Epidermal melanocyte (primary cell): ENCODE data around the gene EZH2.

ENCODE experiments used
- DNase-seq: peaks from one replicate; pipeline ENCODE4 v3.0.0; 2011; ENCODE audit warnings: low spot score; ENCODE audit not compliant: insufficient read length

The EZH2 gene

DNA sequence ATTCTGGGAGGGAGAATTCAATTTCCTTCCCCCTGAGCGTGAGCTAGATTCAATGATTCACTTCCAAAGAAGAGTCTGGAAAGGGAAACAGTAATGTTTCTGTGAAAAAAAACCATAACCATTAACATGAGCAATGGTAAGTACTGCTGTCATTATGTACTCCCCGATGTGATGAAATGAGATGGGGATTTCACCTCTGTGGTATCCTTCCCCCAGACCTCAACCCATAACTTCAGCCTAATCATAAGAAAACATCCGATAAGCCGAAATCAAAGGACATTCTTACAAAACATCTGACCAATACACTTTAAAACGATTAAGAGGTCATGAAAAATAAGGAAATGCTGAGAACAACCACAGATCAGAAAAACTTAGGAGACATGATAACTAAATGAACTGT, 27.2 kb downstream of the EZH2 start:
- no peak for DNase-seq

DNA sequence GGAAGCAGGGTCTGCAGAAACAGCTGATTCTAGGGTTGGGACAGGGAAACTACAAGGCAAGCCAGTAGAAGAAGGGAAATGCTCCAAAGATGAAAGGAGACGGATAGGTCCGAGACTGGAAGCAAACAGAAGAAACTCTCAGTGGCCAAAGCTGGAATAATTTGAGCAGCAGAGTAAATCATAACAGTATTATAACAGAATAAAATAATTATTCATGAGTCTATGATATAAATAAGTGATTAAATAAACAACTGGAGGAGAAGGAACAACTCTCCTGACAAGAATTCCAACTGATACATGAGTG, 27.6 kb downstream of the EZH2 start:
- no peak for DNase-seq

DNA sequence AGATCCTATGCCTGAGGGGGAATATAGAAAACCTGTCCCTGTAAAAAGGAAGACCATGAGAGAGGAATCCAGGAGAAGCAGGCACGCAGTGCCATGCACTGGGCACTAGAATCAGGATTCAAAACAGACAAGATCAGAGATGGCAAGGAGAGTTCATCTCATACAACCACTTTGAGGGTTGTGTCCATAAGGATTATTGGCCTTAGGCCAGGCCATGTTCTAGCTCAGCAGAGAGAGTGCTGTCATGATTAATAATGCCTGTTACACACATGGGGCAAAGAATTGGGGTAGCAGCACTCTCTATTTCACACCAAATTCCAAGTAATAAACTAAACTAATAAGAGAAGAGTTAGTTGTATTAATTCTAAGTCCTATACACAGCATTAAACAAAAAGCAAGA, 29.1 kb downstream of the EZH2 start:
- no peak for DNase-seq

DNA sequence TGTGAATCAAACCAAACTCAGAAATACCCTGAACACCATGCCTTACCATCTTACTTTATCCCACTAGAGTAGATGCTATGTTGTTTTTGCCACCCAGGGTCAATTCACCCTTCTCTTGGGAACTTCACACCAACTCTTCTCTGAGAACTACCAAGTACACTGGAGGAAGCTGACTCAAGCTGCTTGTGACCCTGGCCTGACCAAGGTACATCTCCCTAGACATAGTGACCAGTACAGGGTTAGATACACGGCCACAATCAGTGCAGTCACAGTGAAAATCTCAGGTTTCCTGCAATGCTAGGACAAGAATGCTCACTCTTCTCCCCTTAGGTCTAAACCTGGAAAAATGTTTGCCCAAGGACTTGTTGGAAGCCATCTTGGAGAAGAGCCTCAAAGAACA, 31.8 kb downstream of the EZH2 start:
- no peak for DNase-seq

DNA sequence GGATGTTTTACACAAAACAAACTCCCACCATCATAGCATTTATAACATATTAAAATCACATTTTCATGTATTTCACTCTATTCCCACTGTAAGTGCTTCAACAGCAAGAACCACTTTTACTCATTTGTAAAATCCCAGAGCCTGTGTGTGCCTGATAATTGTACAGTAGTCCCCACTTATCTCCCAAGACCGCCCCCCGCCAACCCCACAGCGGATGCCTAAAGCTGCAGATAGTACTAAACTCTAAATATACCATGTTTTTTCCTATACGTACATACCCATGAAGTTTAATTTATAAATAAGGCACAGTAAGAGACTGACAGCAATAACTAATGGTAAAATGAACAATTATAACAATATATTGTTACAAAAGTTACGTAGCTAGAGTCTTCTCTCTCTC, 33.5 kb downstream of the EZH2 start:
- DNase-seq = no peak

DNA sequence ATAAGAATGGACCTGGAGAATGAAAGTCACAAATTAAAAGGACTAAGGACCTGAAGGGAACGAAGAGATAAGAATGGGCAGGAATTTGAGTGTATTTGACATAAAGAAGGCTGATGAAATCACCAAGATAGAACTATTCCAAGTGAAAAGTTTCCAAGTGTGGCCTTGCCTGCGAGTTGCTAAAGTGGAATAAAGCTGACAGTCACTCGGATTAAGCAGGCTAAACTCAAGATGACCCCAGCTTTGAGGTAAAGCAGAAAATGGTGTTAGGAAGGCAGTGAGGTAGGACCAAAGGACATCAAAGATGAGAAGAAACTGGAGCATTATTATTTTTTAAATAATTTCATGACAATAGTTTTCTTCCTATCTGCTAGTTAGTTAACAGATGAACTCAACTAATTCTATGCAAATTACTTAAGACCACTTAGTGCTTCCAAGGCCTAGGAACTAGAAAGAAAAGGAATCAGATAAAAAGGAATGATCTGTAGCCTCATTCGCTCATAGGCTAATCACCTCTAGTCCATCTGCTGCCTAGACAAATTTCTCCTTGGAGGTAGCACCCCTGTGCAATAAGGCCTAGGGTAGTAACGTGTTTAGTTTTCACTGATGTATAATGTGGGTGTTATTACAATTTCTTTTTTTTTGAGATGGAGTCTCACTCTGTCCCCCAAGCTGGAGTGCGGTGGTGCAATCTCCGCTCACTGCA, 34.5 kb downstream of the EZH2 start:
- DNase-seq = no peak

DNA sequence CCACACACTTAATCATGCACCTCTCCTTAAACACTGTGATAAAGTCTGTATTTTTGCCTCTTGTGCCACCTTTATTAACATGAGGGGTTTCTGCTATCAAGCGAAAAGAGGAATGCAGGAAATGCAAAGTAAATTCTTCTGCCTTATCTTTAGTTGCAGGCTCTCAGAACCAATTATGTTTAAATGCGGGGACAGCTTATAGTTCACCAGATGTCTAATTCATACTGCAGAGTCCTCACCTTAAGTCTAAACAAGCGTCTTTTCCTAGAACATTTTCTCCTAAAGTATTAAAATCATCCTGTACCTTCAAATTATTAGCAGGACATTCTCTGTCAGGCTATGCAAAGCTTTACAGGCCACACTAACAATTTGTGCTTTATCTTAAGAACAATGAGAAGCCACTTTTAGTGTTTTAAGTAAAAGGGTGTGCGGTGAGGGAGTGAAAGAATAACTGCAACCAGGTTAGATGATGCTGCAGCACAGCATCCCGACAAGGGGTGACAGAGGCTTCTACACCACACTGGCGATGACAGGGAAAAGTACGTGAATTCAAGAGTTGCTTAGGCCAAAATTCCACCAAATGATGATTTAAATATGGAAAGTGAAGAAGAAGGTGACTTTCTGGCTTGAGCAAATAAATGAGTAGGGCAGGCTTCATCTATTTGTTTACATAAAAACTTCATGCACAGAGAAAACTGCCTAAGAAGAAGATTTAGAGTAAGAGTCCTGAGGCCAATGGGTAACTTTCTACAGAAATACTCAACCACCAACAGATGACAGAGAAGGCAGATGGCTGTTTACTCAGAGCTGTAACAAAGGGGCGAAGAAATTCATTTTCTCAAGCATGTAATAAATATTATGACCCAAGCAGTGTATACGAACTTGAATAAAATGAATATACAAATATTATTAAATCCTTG, 36.0 kb downstream of the EZH2 start:
- no peak for DNase-seq

DNA sequence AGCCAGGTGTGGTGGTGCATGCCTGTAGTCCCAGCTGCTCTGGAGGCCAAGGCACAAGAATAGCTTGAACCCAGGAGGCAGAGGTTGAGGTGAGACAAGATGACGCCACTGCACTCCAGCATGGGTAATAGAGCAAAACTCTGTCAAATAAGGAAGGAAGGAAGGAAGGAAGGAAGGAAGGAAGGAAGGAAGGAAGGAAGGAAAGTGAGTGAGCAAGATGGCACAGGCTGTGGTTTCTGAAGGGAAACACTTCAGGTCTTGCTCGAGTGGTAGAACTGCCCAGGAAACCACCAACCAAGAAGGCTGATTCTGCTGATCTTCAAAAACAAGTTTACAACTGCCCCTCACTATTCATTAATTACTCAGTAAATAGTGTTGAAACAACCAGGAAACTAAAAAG, 45.2 kb downstream of the EZH2 start:
- DNase-seq = no peak

DNA sequence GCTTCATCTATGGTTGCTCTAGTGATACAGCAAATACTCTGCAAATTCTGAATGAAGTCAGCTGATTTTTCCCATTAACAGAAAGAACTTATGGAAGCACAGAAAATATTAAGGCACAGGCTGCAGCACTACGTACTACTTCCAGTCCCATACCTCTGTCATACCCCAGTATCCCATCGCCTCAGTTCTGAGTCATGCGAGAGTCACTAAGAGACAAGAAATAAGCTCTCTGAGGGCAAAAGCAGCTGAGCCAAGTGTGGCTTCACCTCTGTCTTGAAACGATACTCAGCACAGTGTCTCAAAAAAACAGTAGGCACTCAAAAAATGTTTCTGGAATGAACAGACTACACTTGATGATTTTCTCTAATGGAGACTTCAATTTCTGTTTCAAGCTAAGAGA, 48.2 kb downstream of the EZH2 start:
- no peak for DNase-seq

DNA sequence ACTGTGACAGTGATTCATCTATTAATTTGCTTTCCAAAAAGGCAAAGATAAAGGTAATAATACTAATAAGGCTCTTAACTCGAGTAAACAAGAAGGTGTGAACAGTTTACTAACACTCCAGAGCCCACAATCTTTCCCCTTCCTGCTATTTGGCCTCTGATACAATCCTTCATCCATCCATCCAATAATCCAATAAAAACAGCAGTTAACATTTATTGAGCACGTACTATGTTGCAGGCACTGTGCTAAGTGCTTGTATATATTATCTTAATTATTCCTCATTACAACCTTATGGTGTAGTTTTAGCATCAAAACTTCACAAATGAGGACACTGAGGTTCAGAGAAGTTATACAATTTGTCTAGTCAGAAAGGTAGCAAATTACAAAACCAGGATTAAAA, 49.5 kb downstream of the EZH2 start:
- DNase-seq = no peak

DNA sequence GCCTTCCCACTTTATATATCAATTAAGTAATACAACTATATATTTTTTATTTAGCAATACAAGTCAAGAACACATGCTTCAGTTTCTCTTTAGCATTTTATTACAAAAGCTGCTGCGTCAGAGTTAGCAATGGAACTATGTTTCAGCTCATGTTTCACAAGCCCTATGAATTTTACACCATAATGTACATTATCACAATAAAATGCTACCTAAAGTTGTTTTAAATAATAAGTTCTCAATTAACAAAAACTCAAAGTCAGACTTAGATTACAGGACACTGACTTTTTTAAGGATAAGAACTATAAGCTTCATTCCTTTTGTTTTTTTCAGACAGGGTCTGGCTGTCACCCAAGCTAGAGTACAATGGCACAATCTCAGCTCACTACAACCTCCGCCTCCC, 52.3 kb downstream of the EZH2 start:
- DNase-seq = no peak

DNA sequence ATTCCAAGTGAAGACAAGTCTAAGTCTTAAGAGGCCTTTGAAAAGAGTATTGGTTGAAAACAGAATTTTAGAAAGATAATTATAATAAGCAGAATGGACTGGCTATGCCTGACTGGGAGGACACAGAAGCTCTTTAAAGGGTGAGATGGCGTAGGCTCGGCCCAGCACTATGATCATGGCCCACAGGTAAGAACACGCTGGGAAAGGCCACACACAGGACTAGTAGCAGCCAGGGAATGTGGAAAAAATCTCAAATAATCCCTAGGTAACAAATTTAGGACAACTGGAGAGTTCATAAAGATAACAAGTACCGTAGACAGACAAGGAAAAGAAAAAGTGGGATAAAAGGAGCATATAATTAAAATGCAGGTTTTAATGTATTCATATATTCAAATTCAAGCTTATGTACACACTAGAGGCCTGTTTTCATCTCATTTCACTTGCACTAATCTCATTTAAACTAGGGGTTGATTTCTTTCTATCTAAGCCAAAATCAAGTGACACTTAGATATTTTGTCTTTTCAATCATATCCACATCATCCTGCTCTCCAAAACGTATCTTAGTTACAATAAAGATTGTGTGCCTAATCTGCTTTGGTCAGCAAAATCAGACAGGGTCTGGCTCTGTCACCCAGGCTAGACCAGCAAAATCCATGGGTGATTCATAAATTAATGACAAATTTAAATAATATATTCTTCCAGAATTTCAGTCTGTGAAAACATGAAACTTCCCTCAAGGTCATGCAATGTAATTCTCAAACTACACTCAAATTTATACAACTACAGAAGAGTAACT, 53.0 kb downstream of the EZH2 start:
- DNase-seq = no peak

DNA sequence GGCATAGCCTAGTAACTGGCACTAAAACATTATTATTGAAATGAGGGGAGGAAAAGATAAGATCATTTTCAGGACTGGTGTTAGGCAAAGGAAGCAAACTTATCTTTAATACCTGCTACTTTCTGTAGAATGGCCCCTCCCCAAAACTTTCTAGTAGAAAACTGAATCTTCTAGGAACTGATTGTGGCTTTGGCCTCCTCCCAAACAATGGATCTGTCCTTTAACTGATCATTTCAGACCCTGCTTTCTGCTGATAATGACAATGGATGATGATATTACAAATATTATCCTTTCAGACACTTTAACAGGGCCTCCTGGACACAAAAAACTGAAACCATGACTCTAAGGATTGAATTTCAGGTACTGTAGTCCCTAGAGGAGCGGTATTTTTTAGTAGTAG, 55.1 kb downstream of the EZH2 start:
- no peak for DNase-seq

DNA sequence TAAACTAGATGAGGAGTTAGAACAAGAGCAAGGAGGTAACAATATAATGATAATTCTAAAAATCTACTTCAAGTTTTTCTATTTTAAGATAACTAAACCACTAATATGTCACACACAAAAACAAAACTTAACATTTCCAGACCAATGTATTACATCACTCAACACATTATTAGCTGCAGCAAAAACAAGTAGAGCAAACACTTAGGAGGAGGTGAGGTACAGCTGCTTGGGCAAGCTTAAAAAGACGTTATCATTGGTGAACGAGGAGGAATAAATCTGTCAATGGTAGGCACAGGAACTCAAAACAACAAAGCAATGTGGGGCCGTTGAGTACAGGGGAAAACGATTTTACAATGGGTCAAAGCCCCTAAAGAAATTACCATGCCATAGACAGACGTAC, 58.8 kb downstream of the EZH2 start:
- no peak for DNase-seq

DNA sequence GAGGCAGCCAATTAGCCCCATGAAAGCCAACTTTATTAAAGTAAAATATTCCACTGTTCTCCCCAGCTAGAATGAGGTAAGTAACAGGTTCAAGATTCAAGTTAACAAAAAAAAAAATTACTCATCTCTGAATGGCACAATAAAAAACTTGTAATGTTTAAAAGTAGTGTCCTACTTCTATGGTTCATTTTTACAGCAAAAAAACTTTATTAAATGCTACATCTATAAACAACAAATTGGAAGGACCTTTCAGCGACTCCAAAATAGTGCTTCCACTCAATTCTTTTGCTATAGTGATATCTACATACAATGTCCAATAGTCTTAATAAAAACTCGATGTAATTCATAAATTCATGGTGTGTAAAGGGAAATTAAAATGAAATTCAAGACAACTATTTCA, 59.2 kb downstream of the EZH2 start:
- DNase-seq = no peak

DNA sequence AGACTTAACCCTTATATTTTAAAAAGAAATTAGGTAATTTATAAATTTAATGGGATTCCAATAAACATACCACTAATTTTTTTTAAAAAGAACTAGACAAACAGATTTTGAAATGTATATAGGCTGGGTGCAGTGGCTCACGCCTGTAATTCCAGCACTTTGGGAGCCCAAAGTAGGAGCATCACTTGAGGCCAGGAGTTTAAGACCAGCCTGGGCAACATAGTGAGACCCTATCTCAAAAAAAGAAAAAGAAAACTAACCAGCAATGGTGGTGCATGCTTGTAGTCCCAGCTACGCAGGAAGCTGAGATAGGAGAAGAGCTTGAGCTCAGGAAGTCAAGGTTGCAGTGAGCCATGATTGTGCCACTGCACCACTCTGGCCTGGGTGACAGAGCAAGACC, 62.7 kb downstream of the EZH2 start:
- no peak for DNase-seq

DNA sequence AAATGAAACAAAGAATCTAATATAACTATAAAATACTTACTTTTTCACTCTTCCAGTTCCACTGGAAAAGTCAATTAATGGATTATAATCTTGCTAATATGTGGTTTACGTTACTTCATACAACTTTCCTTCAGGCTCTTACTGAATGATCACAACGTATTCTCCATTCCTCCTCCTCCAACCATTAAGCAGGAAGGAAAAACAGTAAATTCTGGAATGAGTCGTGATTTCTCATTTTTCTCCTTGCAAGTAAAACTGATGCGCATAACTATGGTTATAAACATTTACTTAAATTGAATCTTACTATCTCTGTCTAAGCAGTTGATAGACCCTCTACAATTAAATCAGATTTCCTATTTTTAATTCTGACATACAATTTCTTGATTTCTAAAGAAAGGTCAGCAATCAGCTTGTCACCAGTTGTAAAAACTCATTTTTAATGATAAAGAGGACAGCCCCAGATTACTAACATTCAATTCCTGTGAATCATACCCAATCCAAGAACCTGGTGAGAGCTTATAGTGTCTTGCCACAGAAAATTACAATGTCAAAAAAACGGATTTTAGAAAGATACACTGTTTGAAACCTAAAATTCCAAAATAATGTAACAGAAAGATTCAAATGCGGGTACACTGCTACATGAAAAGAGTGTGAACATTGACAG, 64.3 kb downstream of the EZH2 start:
- no peak for DNase-seq

DNA sequence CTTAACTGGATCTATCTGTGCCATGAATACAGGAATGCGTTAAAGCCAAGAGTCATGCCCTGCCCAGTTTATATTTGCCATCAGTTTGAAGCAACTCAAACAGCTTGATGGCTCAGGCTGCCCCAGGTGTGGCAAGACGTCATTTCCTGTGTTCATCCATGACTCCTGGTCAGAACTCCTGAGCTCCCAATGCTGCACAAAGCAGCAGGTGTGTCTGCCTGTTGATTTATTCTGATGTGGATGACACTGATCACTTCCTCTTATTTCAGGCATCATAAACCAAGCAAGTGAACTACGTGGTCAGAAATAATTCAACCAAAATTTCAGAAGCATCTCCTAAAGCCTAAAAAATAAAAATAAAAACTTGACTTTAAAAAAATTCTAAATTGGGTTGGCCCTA, 68.5 kb downstream of the EZH2 start:
- no peak for DNase-seq

DNA sequence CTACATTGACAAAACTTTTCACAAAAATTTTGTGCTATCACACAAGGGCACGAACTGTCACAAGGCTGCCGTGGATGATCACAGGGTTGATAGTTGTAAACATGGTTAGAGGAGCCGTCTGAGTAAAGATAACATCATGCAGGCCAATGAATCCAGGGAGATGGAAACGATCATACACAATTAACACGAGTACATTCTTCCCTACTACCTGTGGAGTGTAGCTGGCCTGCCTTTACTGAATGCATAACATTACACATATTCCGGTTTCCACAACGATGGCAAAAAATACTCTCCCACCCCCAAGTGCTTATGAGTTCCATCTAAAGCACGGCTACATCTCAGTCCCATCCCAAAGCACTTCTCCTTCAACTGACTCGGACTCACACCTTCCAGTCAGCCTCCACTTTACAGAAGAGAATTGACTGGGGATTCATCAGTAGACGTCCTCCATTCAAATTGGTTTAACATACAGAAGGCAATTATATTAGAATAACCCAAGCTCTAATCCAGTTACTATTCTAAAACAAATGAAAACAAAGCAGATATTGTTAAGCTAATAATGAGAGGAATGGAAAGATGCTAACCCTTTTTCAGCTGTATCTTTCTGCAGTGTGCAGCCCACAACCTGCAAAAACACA, 69.0 kb downstream of the EZH2 start:
- DNase-seq = no peak

DNA sequence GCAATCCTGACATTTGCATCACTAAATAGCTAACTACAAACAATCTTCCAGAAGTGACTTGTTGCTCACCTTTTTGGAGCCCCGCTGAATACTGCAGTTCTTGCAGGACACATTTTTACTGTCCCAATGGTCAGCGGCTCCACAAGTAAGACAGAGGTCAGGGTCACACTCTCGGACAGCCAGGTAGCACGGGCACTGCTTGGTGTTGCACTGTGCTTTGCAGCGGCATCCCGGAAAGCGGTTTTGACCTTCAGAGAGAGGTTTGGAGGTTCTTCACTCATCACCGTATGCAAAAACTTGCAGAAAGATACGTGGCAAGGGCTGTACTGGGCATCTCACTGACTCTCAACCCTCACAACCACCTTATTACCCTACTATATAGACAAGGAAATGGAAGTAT, 70.2 kb downstream of the EZH2 start:
- DNase-seq = no peak

DNA sequence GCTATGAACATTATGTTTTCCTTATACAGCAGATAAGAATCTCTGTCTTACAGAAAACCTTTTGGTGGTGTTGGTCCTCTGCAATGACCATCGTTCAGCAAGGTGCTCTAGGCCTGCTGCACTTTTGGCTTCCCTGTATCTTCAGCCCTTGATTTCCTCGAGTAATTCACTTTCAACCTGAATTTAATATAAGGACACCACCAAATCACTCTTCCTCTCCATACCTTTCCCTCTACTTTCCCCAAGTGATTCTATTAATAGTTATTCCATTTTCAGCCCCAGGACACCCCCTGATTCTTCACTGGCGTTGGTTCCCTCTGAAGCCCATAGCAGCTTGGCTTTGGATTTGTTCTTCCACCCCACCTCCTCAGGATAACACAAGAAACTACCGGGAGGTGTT, 72.2 kb downstream of the EZH2 start:
- no peak for DNase-seq
